AG08395 (cell line): ENCODE data around the gene RIMS4.
A peak's percentile ranks its signal among the peaks of the same experiment; 100 is the strongest.

Experiments
- DNase-seq: peaks from one replicate; pipeline ENCODE4 v3.0.0; 2012; ENCODE audit warnings: mixed read lengths, low spot score

The RIMS4 gene

DNA sequence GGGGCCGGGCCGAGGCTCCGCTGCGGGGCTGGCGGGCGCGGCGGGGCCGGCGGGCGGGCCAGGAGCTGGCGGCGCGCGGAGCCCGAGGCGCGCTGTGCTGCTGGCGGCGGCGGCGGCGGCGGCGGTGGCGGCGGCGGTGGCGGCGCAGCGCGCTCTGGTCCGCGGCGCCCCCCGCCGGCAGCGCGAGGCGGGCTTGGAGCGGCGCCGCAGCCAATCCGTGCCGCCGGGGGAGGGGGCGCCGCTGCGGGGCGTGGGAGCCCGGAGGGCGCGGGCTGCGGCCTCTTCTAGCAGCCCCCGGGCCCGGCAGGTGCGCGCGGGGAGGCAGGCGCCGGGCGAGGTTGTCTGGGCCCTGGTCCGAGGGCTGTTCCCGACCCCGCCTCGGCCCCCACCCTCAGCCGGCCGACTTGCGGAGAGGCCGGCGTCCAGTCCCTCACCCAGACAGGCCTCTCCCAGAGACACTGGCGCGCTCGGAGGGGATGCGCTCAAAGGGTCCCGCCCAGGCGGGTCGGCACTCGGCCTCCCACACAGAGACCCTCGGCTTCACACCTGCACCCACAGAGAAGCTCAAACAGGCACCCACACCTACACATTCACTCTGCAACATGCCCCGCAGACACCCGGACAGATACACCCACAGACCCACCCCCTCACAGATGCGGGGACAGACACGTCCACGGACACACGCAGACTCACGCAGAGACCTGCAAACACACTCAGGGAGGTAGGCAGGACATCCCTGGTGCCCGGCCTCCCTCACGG lies at the start of gene RIMS4:
RIMS4 (minus strand) TSS at position 156 of the 759 bp plus-strand sequence. CDS start 275 bp downstream, outside the sequence.
- DNase-seq = no peak

DNA sequence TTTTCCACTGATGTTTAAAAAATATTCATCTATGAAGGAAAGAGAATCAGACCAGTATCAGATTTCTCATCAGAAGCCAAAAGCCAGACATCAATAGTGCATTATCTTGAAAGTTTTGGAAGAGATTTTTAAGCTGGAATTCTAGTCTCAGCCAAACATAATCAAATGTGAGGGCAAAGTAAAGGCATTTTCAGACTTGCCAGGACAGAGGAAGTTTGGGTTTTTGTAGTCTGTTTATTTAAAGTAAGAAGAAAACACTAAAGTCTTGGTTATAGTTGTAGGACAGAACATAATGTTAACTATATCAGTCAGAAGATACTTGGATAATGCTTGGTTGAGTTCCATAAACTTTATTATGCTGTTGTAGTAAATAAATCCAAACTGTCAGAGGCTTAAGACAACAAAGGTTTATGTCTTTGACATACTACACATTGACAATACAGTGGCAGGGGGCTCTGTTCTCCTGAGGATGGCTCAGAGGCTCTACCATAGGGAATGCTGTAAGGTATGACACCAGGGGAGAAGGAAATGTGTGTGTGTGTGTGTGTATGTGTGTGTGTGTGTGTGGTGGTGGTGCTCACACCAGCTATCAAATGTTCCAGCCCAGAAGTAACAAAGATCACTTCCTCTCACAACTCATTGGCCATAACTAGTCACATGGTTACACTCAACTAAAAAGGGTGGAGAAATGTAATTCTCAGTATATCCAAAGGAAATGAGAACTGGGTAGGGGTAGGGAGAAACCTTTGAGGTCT lies 48.4 kb upstream of the RIMS4 start:
- DNase-seq = no peak

DNA sequence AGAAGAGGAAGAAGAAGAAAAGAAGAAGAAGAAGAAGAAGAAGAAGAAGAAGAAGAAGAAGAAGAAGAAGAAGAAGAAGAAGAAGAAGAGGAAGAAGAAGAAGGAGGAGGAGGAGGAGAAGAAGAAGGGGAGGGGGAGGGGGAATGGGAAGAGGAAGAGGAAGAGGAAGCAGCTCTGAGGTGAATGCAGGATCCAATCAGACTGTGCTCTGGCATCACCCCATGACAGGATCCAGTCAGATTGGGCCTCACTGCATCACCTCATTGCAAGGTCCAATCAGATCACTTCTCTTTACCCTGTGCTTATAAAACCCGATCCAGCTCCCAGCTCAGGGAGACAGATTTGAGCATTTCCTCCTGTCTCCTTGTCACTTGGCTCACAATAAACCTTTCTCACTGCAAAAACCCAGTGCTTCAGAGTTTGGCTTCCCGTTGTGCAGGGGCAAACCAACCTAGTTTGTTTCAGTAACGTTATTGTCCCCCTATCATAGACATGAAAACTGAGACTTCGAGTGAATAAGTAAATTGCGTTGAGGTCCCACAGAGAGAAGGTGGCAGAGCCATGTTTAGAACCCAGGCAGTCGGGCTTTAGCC lies 46.6 kb upstream of the RIMS4 start:
- DNase-seq = no peak

DNA sequence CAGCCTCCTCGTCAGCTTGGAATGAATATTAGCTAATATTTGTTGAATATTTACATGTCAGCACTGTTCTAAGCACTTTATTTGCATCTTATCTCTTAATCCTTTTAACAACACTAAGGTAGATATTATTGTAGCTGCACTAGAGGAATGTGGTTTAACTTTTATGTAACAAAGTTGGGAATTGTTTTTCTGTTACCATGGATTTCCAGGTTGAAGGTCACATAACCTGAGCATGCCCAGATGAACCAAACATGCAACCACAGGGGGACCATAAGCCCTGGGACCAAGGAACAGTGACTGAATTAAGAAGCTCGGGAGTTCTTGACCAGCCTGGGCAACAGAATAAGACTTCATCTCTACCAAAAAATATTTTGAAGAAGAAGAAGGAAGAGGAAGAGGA lies 46.1 kb upstream of the RIMS4 start:
- no peak for DNase-seq

- no peak for DNase-seq
Measured at GRCh38 chr20:44851545-44851944, 41.2 kb upstream of the RIMS4 start.

GRCh38 chr20:44850837-44851236 lies 40.5 kb upstream of the RIMS4 start:
- no peak for DNase-seq

DNA sequence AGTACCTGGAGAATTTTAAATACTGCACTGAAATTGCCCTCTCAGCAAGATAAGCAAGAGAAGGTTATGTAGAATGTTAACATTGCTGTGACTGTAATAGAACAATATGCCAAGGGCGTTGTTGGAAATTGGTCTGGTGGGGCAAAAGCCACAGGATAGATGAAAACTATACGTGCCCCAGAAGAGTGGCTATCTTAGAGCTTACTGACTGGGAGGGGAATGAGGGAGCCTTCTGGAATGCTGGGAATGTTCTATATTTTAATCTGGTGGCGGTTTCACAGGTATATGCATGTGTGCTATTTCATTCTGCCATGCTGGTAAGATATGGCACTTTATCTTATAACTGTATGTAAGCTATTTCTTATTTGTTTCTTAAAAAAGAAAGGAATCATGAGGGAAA lies 39.9 kb upstream of the RIMS4 start:
- DNase-seq = no peak

DNA sequence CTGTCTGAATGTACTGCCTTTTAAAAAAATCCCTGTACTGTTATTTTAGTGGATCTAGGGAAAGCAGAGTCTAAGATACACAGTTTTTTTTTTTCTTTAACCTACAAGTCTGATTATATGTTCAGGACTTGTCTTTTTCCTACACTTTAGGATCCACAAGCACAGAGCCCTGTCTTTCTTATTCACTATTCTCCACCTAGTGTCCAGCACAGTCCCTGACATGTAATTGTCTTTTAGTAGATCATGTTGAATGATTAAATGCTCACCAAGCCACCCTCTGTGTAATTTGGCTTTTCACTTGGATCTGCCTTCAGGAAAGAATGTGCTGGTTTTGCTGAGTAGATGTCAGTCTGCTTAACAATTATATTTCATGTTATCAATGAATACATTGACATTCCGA lies 39.4 kb upstream of the RIMS4 start:
- DNase-seq = no peak

GRCh38 chr20:44848254-44849015 lies 38.1 kb upstream of the RIMS4 start:
- no peak for DNase-seq

- DNase-seq = no peak
Measured at GRCh38 chr20:44843876-44844275, 33.5 kb upstream of the RIMS4 start.

DNA sequence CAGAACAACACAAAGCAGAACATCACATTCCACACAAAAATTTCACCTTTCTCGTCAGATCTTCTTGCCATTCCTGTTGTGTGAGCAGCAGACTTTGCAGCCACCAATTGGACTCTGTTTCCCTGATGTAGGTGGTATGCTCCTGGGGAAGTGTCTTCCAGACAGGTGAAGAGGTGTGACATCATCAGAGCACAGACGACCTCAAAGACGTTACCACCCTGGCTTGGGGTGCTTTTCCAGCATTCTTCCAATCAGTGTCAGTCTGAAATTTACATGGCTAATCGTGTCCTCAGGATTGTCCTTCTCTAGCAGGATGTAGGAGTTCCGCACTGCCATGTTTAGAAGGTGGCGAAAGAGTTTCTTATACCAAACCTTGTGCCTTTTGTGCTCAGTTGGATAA lies 31.6 kb upstream of the RIMS4 start:
- DNase-seq = no peak

GRCh38 chr20:44840826-44841225 lies 30.5 kb upstream of the RIMS4 start:
- no peak for DNase-seq

DNA sequence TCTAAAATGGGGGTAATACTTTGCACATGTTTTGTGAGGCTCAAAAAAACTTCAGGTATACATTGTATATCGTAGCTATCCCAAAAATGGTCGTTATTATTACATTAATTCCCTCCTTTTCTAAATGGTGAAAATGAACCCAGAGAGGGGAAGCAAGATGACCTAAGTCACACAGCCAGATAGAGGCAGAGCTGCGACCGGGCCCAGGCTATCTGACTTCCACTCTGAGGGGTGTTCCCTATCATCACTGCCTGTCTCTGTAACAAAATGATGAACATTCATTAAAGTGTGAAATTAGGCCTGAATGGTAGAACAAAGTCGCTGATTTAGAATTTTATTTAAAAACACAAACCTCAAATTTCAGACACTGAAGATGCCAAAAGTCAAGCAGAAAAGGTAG lies 29.1 kb upstream of the RIMS4 start:
- DNase-seq = no peak

DNA sequence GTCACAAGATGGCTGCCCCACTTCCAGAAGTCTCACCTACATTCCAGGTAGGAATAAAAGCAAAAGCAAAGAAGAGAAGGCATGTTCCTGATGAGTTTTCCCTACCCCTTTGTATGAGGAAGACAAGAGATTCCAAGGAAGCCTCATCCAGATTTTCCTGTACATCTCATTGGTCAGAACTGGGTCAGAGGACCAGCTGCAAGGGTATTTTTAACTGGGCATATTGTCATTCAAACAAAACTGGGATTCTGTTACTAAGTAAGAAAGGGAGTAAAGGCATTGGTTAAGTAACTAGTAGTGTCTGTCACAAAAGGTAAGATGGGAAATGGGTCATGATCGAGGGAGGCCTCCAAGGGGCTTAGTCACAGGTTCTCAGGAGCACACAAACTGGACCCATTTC lies 28.2 kb upstream of the RIMS4 start:
- DNase-seq = no peak

DNA sequence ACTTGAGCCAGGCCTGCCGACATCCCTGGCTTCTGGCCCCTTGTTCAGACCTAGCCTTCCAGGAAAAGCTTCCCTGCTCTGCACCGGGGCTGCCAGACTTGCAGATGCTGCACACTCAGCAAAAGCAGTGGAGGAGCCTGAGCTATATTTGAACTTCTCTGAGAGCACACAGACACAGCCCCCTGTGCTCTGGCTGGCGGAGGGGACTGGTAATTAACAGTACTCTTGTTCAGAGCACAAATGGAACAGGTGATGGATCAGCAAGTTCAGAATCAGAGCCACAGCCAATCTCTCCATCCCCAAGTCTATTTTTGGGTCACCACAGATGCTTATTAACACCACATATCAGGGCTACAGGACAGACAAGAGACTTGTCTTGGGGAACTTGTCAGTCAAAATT lies 27.6 kb upstream of the RIMS4 start:
- DNase-seq = no peak

DNA sequence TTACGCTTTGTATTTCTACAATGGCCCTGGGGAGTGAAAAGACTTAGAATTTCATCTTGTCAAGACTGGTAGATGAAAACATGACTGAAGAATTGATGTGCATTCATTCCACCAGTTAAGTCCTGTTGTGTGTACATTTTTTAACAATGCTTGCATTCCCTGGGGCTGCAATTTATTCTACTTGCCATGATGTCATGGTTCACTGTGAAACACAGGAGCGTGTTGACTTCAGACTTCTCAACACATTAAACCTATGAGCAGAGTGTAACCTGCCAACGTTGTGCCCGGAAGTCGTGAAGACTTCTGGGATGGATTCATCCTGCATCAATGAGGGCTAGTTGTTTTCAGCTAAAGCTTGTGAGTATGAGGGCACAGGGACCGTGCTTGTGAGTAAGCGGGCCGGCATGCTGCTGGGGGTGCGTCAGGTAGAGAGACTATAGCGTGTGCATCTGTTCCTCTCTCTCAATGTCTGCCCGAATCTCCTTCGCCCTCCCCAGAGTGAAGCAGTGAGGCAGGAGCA lies 26.3 kb upstream of the RIMS4 start:
- no peak for DNase-seq

DNA sequence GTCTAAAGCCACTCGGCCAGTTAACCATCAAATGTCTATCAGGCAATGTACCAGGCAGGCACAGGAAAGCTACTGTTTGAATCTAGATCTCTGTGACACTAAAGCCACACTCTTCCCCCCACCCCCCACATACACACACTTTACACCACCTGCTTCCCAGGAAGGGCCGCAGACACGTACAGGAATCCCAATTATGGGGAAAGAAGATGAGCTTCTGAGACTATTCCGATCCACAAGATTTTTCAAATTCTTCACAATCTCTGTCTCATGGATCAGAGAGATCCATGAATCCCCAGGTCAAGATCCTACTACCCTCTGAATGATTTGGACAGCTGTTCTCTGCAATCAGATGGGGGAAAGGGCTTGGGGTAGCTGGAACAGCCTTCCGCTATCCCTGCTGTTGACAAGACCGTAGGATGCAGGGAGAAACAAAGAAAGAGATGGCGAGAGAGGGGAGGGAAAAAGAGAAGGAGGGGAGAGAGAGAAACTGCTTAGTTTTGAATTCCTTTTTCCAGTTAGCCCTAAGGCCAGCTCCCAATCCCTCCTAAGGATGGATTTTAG lies 25.4 kb upstream of the RIMS4 start:
- DNase-seq = no peak

DNA sequence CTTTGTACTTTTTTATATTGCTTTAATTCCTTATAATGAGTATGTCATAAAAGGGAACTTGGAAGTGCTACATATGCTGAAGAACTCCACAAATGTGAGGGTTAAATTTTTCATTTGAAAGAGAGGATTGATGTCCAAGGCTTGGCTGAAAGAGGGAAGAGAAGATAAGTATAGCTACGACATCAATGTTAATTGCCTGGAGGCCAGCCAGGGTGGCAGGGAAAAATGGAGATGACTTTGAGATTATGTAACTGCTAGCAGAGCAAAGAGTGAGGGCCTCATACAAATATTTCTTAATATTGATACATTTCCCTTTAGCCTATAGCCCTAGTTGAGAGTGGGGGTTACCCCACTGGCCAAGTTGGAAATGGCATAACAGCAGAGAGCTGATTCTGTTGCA lies 24.8 kb upstream of the RIMS4 start:
- no peak for DNase-seq

DNA sequence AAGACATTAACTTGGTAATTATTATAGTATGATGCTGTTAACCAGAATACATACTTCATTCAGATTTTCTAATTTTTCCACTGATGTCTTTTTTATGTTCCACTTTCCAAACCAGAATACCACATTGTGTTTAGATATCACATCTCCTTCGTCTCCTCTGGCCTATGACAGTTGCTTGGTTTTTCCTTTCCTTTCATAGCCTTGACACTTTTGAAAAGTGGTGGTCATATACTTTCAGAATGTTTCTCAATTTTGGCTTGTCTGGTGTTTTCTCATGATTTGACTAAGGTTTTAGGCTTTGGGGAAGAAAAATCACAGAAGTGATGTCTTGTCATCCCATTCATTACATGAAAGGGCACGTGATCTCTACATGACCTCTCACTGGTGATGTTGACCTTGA lies 24.3 kb upstream of the RIMS4 start:
- DNase-seq = no peak

GRCh38 chr20:44833437-44833836 lies 23.1 kb upstream of the RIMS4 start:
- DNase-seq = no peak

GRCh38 chr20:44832724-44833123 lies 22.4 kb upstream of the RIMS4 start:
- peak; percentile 24 for DNase-seq

GRCh38 chr20:44830995-44831394 lies 20.6 kb upstream of the RIMS4 start:
- DNase-seq = no peak
